GM19025 (cell line): ENCODE data around the gene PRKCZ.

Experiments
- ATAC-seq: cut with Tn5 transposase; IDR thresholded peaks from one replicate; pipeline ENCODE4 v1.9.1; 2021; ENCODE audit warnings: mild to moderate bottlenecking, low read depth, moderate library complexity; ENCODE audit not compliant: unreplicated experiment

PRKCZ gene

GRCh38 chr1:2060072-2060471, 9.9 kb downstream of the PRKCZ start:
- ATAC-seq = no peak

- no peak for ATAC-seq
Observed at GRCh38 chr1:2060535-2060934, 10.3 kb downstream of the PRKCZ start.

DNA sequence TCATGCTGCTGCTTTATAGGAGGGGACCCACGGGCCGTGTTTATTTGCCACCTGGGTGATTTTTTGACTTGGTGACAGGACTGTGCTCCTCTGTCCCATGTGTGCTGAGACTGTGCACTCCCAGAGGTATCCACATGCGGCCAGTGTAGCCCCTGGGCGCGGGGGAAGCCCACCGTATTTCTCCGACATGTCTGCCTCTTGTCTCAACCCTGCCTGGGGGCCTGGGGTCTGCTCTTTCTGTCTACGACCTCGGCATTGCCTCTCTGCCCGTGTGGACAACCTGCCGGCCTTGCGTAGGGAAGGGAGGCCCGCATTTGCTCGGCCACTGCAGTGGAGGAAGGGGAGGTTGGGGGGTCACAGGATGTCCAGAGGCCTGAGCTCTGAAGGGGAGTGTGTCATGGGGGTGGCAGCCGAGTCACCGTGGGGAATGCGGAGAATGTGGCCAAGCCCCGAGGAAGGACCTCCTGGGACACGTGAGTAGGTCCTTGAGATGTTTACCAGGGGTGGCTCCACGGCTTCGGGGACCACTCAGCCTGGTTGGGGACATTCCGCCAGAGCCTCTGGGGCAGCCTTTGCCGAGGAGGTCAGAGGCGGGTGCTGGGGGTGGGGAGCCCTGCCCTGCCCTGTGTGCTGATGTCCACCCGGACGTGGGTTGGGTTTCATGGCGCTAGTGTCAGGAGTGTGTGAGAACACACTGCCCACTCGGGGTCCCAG, 11.0 kb downstream of the PRKCZ start:
- no peak for ATAC-seq

GRCh38 chr1:2065699-2066098, 15.5 kb downstream of the PRKCZ start:
- ATAC-seq = no peak

GRCh38 chr1:2067393-2067792, 17.2 kb downstream of the PRKCZ start:
- no peak for ATAC-seq

DNA sequence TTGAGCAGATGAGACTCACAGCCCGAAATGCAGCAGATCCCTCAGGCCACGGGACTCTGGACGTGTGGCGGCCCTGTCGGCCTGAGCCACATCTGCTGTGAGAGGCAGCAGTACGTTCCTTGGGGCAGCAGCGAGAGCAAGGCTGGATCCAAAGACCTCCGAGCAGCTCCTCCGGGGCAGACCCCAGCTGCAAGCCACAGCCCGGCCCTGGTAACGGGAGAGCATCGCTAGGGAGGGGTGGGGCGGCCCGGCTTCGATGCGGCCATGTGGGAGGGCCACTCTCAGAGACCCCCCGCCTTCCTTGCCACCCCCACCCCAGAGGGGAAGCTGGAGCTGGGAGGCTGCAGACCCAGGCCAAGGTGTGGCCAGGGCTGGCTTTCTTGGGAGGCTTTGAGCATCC, 17.8 kb downstream of the PRKCZ start:
- no peak for ATAC-seq

- no peak for ATAC-seq
Observed at GRCh38 chr1:2068951-2069350, 18.7 kb downstream of the PRKCZ start.

DNA sequence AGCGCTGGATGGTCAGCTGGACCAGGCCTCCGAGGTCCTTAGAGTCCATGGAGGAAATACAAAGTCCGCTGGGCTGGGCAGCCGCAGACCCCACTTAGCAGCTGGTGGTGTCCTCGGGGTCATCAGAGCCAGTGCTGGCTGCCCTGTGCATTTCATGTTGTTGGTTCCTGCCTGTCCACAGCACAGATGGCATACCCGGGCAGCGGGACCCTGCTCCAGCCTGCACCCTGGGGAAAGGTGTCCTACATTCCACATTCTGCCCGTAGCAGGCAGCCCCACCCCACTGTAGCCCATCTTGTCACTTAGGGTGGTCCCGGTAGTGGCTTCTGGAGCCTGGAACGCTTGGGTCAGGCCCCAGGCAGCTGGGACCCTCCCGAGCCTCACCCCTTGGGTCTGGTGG, 19.8 kb downstream of the PRKCZ start:
- ATAC-seq = no peak

GRCh38 chr1:2070800-2071530, 20.8 kb downstream of the PRKCZ start:
- ATAC-seq = no peak

GRCh38 chr1:2072109-2072806, 22.0 kb downstream of the PRKCZ start:
- ATAC-seq = no peak

- no peak for ATAC-seq
Observed at GRCh38 chr1:2072891-2073290, 22.7 kb downstream of the PRKCZ start.

- ATAC-seq = no peak
Observed at GRCh38 chr1:2073382-2074230, 23.4 kb downstream of the PRKCZ start.

DNA sequence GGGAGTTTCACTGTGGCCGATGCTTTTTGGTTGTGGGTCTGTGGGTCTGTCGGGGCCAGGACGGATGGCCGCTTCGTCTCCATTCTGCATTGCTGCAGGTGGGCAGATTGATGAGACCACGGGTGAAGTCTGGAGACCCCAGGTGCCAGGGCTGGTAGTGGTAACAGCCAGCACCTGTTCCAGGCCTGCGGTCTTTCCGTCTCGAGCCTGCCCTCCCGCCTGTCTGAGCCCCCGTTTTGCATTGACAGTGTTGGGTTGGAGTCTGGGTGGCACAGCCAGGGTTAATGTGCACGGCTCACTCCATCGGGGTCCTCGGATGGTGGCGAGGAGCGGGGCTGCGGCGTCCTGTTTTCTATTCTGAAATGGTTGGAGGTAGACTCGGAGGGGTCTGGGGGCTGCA, 24.2 kb downstream of the PRKCZ start:
- no peak for ATAC-seq

- ATAC-seq = no peak
Observed at GRCh38 chr1:2074944-2075740, 24.9 kb downstream of the PRKCZ start.

DNA sequence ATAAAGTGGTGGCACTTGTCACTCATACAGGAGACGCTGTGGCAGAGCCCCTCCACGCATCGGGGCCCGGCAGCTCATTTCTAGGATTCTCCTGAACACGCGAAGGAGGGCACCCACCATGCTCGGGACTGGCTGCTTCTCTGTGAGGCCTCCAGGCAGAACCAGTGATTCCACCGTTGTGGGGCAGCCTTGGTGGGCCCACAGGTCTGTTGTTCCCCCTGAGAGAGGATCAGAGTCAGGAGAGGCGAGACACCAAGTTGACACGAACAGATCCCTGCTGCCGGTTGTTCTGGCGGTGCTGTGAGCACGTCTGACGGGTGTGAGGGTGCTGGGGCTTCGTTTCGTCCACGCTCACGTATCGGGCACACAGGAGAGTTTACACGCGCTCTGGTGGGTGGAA, 26.6 kb downstream of the PRKCZ start:
- no peak for ATAC-seq

GRCh38 chr1:2078170-2078569, 28.0 kb downstream of the PRKCZ start:
- no peak for ATAC-seq

- ATAC-seq = no peak
Observed at GRCh38 chr1:2079396-2080085, 29.3 kb downstream of the PRKCZ start.

DNA sequence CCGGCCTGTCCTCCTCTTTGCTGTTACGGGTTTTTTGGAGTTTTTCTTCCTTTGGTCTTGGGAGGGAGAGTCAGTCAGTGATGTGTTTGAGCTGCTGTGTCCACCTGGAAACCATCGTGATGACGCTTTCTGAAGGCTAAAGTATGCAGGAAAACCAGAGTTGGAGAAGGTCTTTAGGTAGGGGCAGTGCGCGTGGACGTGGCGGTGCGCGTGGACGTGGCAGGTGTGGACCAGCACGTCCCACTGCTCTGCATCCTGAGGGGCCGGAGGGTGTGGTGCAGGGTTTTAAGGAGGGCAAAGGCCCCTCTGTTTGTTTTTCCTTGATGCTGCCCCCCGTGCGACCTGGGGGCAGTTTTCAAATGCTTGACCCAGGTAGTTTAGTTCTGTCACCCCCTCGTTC, 29.9 kb downstream of the PRKCZ start:
- no peak for ATAC-seq

DNA sequence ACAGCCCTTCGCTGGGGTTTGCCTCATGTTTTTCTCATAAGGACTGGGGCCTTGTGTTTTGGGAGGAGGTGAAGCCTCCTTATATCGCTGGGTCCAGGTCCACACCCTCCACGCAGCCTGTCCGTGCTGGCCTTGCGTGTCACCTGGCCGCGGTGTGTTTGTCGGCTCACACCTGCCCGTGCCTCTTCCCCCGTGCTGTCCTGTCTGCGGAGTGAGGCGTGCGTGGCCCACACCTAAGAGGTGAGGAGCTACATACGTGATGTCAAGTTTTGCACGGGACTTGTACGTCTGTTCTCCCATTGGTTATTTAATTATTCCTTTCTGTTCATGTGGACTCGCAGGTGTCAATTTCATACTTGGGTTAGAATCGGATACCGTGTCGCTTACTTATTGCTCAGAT, 30.7 kb downstream of the PRKCZ start:
- no peak for ATAC-seq
